ENCODE results near the gene TCP11L2. TPM values are rescaled to one million over a fixed set of nuclear protein-coding genes. Genes with fewer than 3 reads are reported as not detected.

TCP11L2 gene
- polyA plus RNA-seq, 4 donors, result 15.8 to 22.8 (median 19.5) TPM

DNA sequence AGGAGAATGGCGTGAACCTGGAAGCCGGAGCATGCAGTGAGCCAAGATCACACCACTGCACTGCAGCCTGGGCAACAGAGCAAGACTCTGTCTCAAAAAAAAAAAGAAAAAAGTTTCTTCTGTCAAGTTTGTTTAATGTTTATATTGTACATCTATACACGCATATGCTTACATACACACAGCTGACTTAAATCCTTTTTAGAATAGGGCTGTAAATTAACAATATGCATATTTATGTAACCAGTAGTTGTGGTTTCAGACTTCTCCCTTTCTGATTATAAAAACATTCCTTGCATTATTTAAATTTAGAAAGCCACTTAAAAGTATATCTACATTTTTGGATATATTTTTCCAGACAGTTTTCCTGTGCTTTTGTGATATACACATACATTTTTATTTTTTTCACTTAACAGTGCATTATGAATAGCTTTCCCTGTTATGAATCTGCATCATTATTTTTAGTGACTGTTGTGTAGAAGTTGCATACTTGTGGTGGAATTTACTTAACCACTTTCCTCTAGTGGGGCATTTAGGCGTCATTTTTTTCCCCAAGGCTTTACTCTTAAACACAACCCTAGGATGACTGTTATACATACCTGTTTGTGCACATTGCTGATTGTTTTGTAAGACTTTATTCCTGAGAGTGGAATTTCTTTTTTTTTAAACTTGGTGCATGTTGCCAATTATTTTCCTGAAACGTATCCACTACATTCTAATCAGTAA, 84.4 kb downstream of the TCP11L2 start:
- peak in 2 of 4 donors; percentile 13 to 14 for DNase-seq (ENCODE audit: low read depth in 4 of 4, low spot score in 2 of 4)

DNA sequence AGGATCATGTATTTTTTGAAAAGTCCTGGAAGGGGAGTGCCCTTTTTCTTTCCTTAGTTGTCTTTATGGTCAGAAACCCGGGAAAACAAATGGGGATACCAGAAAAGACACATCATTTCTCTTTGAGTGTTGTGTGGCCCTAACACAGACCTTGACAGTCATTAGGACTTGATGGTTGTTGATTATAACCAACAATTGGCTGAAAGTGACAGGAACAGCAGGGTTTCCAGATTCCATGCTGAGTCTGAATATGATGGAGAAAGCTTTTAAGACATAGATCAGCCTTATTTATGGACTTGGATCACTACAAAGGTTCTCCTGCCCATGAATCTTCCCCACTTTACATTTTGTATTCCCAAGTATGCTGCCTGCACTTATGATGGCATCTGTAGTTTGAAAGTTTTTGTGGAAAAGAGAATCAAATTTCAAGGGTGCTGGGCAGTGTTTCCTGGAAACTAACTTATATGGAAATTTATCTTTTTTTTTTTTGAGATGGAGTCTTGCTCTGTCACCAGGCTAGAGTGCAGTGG, 85.4 kb downstream of the TCP11L2 start:
- no peak for DNase-seq (ENCODE audit: low read depth in 4 of 4, low spot score in 2 of 4)

DNA sequence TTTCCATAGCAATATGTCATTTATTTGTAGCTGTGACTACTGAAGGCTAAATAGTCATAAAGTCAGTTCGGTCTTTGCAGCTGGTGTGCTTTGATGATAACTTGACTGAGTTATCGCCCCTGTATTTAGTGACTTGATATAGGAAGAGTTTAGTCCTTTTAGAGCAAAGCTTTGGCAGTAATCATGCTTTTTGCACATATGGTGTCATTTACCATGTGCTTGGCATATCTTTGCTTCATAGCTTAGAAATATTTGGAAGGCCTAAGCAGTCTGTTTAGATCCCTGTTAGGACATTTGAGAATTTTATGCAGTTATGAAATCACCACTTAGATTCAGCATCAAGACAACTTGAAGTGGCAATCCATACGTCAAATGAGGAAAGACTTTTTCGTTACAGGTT, 86.6 kb downstream of the TCP11L2 start:
- no peak for DNase-seq (ENCODE audit: low read depth in 4 of 4, low spot score in 2 of 4)

DNA sequence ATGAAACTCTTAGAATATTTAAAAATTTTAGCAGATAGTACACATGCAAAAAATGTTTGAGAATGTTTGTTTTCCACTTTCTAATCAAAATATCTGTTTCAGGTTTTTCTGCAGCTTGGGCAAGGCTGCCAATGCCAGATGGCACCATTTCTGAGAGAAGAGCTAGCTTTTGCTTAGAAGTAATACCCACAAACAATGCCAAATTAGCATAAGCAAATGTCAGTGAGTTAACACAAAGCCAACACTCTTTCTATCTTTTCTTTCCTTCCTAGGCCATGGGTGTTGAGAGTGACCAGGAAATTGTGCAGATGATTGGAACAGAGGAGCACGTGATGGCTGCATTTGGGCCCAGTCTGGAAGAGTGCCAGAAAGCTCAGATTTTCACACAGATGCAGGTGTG, 90.2 kb downstream of the TCP11L2 start:
- DNase-seq (ENCODE audit: low read depth in 4 of 4, low spot score in 2 of 4), result no peak

Other genes starting within 250 kb of the TCP11L2 start
- 10 to 100 TPM in 2 of 4 donors, 1 to 10 TPM in 2; 9.3 to 10.7 (median 10.1) TPM for gene NUAK1, start 163.8 kb upstream of the TCP11L2 start, polyA plus RNA-seq (ENCODE audit: insufficient read length in 4 of 4)
- gene CKAP4, start 54.7 kb upstream of the TCP11L2 start, polyA plus RNA-seq (ENCODE audit: insufficient read length in 4 of 4), result 100 to 1,000 TPM; 101 to 141 (median 112) TPM
- 10 to 100 TPM; 15.5 to 19.2 (median 16.2) TPM for gene POLR3B, start 55.0 kb downstream of the TCP11L2 start, polyA plus RNA-seq (ENCODE audit: insufficient read length in 4 of 4)